Activated B cell treated with CpG ODN at 0.5 μM for 24 hours (primary cell): ENCODE measurements around the gene STK38L. TPM values are rescaled to one million over a fixed set of nuclear protein-coding genes. Genes with fewer than 3 reads are reported as not detected.

Source experiments
- ATAC-seq: fragments of 200-7000 bp; cut with Tn5 transposase; one replicate; pipeline ENCODE4 v1.10.0; 2021; ENCODE audit warnings: low read depth, mild to moderate bottlenecking, moderate library complexity
- CTCF ChIA-PET: fragments of 350-600 bp; sonication (Branson Sonifier 250); formaldehyde crosslinking; loops from one replicate; lab custom pipeline; 2021; ENCODE audit warnings: antibody characterized with exemption; lab: Charles Lee
- POLR2A ChIA-PET: fragments of 350-600 bp; sonication (Branson Sonifier 250); formaldehyde crosslinking; loops from one replicate; lab custom pipeline; 2021; ENCODE audit warnings: antibody characterized with exemption; lab: Charles Lee
- DNase-seq: peaks from one replicate; pipeline ENCODE4 v3.0.0; 2022
- H3K27ac Mint-ChIP-seq: one replicate; pipeline ENCODE4 v1.8.0; 2020; ENCODE audit warnings: mixed read lengths
- H3K27me3 Mint-ChIP-seq: one replicate; pipeline ENCODE4 v1.8.0; 2021; ENCODE audit warnings: mixed read lengths
- H3K36me3 Mint-ChIP-seq: one replicate; pipeline ENCODE4 v1.8.0; 2021; ENCODE audit warnings: low read depth, mixed read lengths
- H3K4me1 Mint-ChIP-seq: one replicate; pipeline ENCODE4 v1.8.0; 2021; ENCODE audit warnings: mixed read lengths
- H3K4me3 Mint-ChIP-seq: one replicate; pipeline ENCODE4 v1.8.0; 2020; ENCODE audit warnings: mild to moderate bottlenecking, mixed read lengths
- H3K9me3 Mint-ChIP-seq: one replicate; pipeline ENCODE4 v1.8.0; 2020; ENCODE audit warnings: mixed read lengths
- CTCF ChIP-seq: fragments of 200-600 bp; IDR thresholded peaks from one replicate; pipeline ENCODE4 v1.8.0; 2022; ENCODE audit warnings: antibody characterized with exemption, mild to moderate bottlenecking
- intact Hi-C: fragments of 100-400 bp; cut with micrococcal nuclease; formaldehyde crosslinking; loops from one replicate; pipeline ENCODE4 v1.15.1; 2024
- total RNA-seq: library from RNA; stranded (reverse); gene quantifications from 2 replicates; pipeline ENCODE4 v1.2.3, GENCODE V29; 2022

STK38L gene
- total RNA-seq, 1 donor from 2014 or later, result 26.3 TPM

DNA sequence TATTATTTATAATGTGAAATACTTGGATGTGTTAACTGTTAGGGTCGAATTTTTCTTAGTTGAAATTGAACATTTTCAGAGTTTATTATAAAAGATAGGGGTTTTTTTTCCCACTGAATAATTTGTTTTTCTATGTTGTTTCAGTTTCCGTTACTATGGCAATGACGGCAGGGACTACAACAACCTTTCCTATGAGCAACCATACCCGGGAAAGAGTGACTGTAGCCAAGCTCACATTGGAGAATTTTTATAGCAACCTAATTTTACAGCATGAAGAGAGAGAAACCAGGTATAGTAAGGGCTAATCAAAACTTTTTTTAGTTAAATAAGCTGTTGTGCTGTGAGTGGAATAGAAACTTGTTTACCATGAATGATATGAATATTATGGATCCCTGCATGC is 53.5 kb downstream of the STK38L start:
- CTCF ChIA-PET, result interaction anchor here (2.9 kb wide), 1 partner anchor 8 kb away, joined by 13 read pairs; no protein-coding TSS in a partner anchor
- POLR2A ChIA-PET, result no interaction called here

GRCh38 chr12:27299102-27299501 is 55.0 kb downstream of the STK38L start:
- no peak for TF ChIP-seq CTCF
- Mint-ChIP-seq H3K9me3 (no peaks in the 10 kb centered on the region), H3K4me3 (no peak overlapping the region), H3K27ac (no peak overlapping the region), H3K36me3 (peaks cover 40% of the 10 kb centered on the region), H3K27me3 (no peaks in the 10 kb centered on the region), H3K4me1 (no peaks in the 10 kb centered on the region)
- ChIA-PET CTCF (no interaction called here), POLR2A (no interaction called here)
- no peak for DNase-seq
- no peak for ATAC-seq
- intact Hi-C loops, result no loop called here

More for the DNA sequence above, 53.5 kb downstream of the STK38L start:
- intact Hi-C loops, result no loop called here
- Mint-ChIP-seq H3K27ac (no peak overlapping the region), H3K9me3 (no peaks in the 10 kb centered on the region), H3K4me1 (no peaks in the 10 kb centered on the region), H3K27me3 (no peaks in the 10 kb centered on the region), H3K36me3 (peaks cover 32% of the 10 kb centered on the region), H3K4me3 (no peak overlapping the region)
- DNase-seq, result no peak
- no peak for TF ChIP-seq CTCF
- ATAC-seq, result no peak

DNA sequence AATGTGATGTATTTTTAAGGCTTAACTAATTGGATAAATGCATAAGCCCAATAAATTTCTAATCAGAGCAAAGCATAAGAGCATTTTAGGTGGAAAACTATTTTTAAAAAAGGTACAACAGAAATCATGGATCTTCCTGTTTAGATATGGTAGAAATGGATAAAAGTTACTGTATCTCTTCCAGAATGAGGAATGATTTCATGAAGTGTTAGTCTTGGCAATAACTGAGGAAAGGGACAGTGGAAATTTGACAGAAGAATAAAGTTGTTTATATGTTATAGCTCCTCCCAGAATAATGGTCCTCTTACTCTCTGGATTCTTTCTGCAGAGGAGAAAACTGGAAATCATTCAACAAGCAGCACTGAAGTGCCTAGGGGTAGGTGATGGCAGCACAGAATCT is 56.1 kb downstream of the STK38L start:
- Mint-ChIP-seq H3K4me3 (no peak overlapping the region), H3K9me3 (no peaks in the 10 kb centered on the region), H3K36me3 (peaks cover 36% of the 10 kb centered on the region), H3K4me1 (no peaks in the 10 kb centered on the region), H3K27me3 (no peaks in the 10 kb centered on the region), H3K27ac (no peak overlapping the region)
- POLR2A ChIA-PET, result no interaction called here
- ATAC-seq (no peak), DNase-seq (no peak)
- CTCF ChIA-PET, result no interaction called here
- intact Hi-C loops, result no loop called here
- no peak for TF ChIP-seq CTCF

- intact Hi-C loops, result no loop called here
- DNase-seq, result no peak
- Mint-ChIP-seq H3K27me3 (no peaks in the 10 kb centered on the region), H3K9me3 (no peaks in the 10 kb centered on the region), H3K27ac (peak overlapping the region; percentile 37), H3K36me3 (peaks cover 32% of the 10 kb centered on the region), H3K4me1 (no peaks in the 10 kb centered on the region), H3K4me3 (no peak overlapping the region)
- no peak for ATAC-seq
- no peak for TF ChIP-seq CTCF
- POLR2A ChIA-PET, result no interaction called here
- CTCF ChIA-PET, result interaction anchor here (0.8 to 4.7 kb wide), 7 partner anchors 14 to 418 kb away, joined by 3 to 58 read pairs (median 3); partner anchors contain the start of gene TM7SF3
Measured at GRCh38 chr12:27303139-27304111, 59.3 kb downstream of the STK38L start.

GRCh38 chr12:27304856-27305255 is 60.8 kb downstream of the STK38L start:
- H3K9me3 Mint-ChIP-seq, result no peaks in the 10 kb centered on the region

More at GRCh38 chr12:27304856-27305255, 60.8 kb downstream of the STK38L start:
- DNase-seq (no peak), ATAC-seq (no peak)
- H3K27ac Mint-ChIP-seq, result no peak overlapping the region
- H3K4me1 Mint-ChIP-seq, result no peaks in the 10 kb centered on the region
- ChIA-PET POLR2A (interaction anchor here (0.7 kb wide), 1 partner anchor 35 kb away, joined by 6 read pairs; no protein-coding TSS in a partner anchor), CTCF (interaction anchor here (0.8 to 4.7 kb wide), 13 partner anchors 8 to 471 kb away, joined by 3 to 58 read pairs (median 9); partner anchors contain the start of genes MED21 and TM7SF3)
- TF ChIP-seq CTCF, result no peak
- no peaks in the 10 kb centered on the region for H3K27me3 Mint-ChIP-seq
- H3K36me3 Mint-ChIP-seq, result peaks cover 29% of the 10 kb centered on the region
- intact Hi-C loops, result loop anchor here (5.0 kb wide), 1 partner anchor 368 kb away; the partner anchor contains the start of genes FGFR1OP2 and INTS13
- H3K4me3 Mint-ChIP-seq, result no peak overlapping the region
